ENCODE data around the gene SYT15. TPM values are rescaled to one million over a fixed set of nuclear protein-coding genes. Genes with fewer than 3 reads are reported as not detected.
"Not testable (repeated sequence)": the region's sequence is repeated elsewhere in the genome, so short reads cannot be mapped to it uniquely, and the experiment has no call there.

Gene SYT15
- total and polyA plus RNA-seq, 10 of the 15 experiments (the other 5 are each of a cell fraction or from before 2014, with no cell fraction given): 0.03 to 0.67 (median 0.15) TPM

DNA sequence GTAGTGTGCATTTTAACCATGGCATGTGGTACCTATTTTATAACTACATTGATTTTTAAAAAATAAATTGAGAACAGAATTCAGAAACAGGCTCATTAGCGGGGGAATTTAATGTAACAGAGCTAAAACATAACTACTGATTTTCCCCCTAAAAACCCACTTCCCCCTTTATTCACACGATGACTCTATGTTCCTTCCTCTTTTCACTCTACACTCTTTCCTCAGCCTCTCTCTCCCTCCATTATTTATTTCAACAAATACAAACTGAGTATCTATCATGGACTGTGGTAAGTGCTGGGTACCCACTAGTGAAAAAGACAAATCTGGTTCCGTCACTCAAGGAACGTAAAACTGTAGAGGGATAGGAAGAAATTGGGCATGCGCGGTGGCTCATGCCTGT, 36.6 kb downstream of the SYT15 start:
- intact Hi-C loops (cut with micrococcal nuclease; ENCODE audit: unreplicated experiment); H2AFZ ChIP-seq (ENCODE audit: control insufficient read depth, low read depth, low read length); FAIRE-seq; DNase-seq (ENCODE audit: low read depth, low spot score); POLR2A ChIA-PET; H3K79me2 ChIP-seq (ENCODE audit: control insufficient read depth, insufficient read depth, low read length); H3K9ac ChIP-seq (ENCODE audit: control insufficient read depth, insufficient read depth, low read length); SMC1A ChIA-PET (ENCODE audit: uncharacterized antibody, unreplicated experiment); H3K9me3 ChIP-seq (replicated peaks; ENCODE audit: control insufficient read depth, insufficient read depth, low read length); in situ Hi-C loops (cut with MboI); H3K27ac ChIP-seq (ENCODE audit: control insufficient read depth, insufficient read depth); H3K27me3 ChIP-seq (replicated peaks in 1 of 2; ENCODE audit: control insufficient read depth in 2 of 2, insufficient read depth in 2 of 2, low read length in 1 of 2); RAD21 ChIA-PET (ENCODE audit: unreplicated experiment); H3K4me1 ChIP-seq (ENCODE audit: control insufficient read depth, insufficient read depth, low read length); ATAC-seq; H3K36me3 ChIP-seq (ENCODE audit: control insufficient read depth in 2 of 2, insufficient read depth in 2 of 2, low read length in 1 of 2); H3K4me3 ChIP-seq; BruUV-seq (replicated peaks); H4K20me1 ChIP-seq (ENCODE audit: control insufficient read depth, insufficient read depth); CTCF ChIA-PET; H3K4me2 ChIP-seq (ENCODE audit: control insufficient read depth, insufficient read depth): not testable (repeated sequence)
- WGBS (ENCODE audit: insufficient coverage, insufficient replicate concordance, low lambda C conversion rate, missing lambda C conversion rate): no CpG with 5 or more reads among the region's 6 CpGs

DNA sequence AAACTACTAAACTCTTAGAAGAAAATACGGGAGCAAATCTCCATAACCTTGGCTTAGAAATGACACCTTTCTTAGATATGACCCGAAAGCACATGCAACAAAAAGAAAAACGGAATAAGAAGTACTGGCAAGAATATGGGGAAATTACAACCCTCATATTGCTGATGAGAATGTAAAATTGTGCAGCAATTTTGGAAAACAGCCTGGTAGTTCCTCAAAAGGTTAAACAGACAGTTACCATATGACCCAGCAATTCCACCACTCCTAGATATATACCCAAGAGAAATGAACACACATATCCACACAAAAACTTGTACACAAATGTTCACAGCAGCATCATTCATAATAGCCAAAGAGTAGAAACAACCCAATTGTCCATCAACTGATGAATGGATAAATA, 37.3 kb downstream of the SYT15 start:
- CTCF ChIA-PET; DNase-seq (ENCODE audit: low read depth, low spot score); ATAC-seq; H3K27me3 ChIP-seq (replicated peaks in 1 of 2; ENCODE audit: control insufficient read depth in 2 of 2, insufficient read depth in 2 of 2, low read length in 1 of 2); H3K4me3 ChIP-seq; intact Hi-C loops (cut with micrococcal nuclease; ENCODE audit: unreplicated experiment); H2AFZ ChIP-seq (ENCODE audit: control insufficient read depth, low read depth, low read length); H3K4me2 ChIP-seq (ENCODE audit: control insufficient read depth, insufficient read depth); RAD21 ChIA-PET (ENCODE audit: unreplicated experiment); H3K9me3 ChIP-seq (replicated peaks; ENCODE audit: control insufficient read depth, insufficient read depth, low read length); FAIRE-seq; BruUV-seq (replicated peaks); H3K27ac ChIP-seq (ENCODE audit: control insufficient read depth, insufficient read depth); H3K4me1 ChIP-seq (ENCODE audit: control insufficient read depth, insufficient read depth, low read length); H3K36me3 ChIP-seq (ENCODE audit: control insufficient read depth in 2 of 2, insufficient read depth in 2 of 2, low read length in 1 of 2); SMC1A ChIA-PET (ENCODE audit: uncharacterized antibody, unreplicated experiment); POLR2A ChIA-PET; H3K9ac ChIP-seq (ENCODE audit: control insufficient read depth, insufficient read depth, low read length); H3K79me2 ChIP-seq (ENCODE audit: control insufficient read depth, insufficient read depth, low read length); in situ Hi-C loops (cut with MboI); H4K20me1 ChIP-seq (ENCODE audit: control insufficient read depth, insufficient read depth): not testable (repeated sequence)
- no CpG with 5 or more reads among the region's 3 CpGs for WGBS (ENCODE audit: insufficient coverage, insufficient replicate concordance, low lambda C conversion rate, missing lambda C conversion rate)

DNA sequence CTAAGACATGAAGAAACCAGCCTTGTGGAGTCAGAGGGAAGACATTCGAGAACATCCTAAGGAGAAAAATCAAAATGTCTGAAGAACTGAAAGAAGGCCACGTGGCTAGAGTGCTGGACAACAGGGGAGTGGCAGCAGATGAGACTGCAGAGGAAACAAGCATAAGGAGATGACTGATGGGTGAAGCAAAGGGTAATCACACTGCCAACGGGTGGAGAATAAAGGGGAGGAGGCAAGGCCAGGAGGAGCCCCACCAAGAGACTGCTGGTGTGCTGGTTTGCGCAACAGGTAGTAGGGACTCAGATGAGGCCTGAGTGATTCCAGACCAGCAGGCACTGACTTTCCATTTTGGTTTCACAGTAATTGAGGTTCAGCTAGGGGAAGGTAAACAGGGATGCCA, 38.2 kb downstream of the SYT15 start:
- H3K4me1 ChIP-seq (ENCODE audit: control insufficient read depth, insufficient read depth, low read length); H3K4me3 ChIP-seq; H3K79me2 ChIP-seq (ENCODE audit: control insufficient read depth, insufficient read depth, low read length); H2AFZ ChIP-seq (ENCODE audit: control insufficient read depth, low read depth, low read length); FAIRE-seq; H3K36me3 ChIP-seq (ENCODE audit: control insufficient read depth in 2 of 2, insufficient read depth in 2 of 2, low read length in 1 of 2); ATAC-seq; CTCF ChIA-PET; H3K27ac ChIP-seq (ENCODE audit: control insufficient read depth, insufficient read depth); H3K27me3 ChIP-seq (replicated peaks in 1 of 2; ENCODE audit: control insufficient read depth in 2 of 2, insufficient read depth in 2 of 2, low read length in 1 of 2); intact Hi-C loops (cut with micrococcal nuclease; ENCODE audit: unreplicated experiment); BruUV-seq (replicated peaks); H3K9ac ChIP-seq (ENCODE audit: control insufficient read depth, insufficient read depth, low read length); H4K20me1 ChIP-seq (ENCODE audit: control insufficient read depth, insufficient read depth); H3K9me3 ChIP-seq (replicated peaks; ENCODE audit: control insufficient read depth, insufficient read depth, low read length); SMC1A ChIA-PET (ENCODE audit: uncharacterized antibody, unreplicated experiment); POLR2A ChIA-PET; H3K4me2 ChIP-seq (ENCODE audit: control insufficient read depth, insufficient read depth); DNase-seq (ENCODE audit: low read depth, low spot score); in situ Hi-C loops (cut with MboI); RAD21 ChIA-PET (ENCODE audit: unreplicated experiment): not testable (repeated sequence)
- 6% methylated on average over 2 of the region's 4 CpGs for WGBS (ENCODE audit: insufficient coverage, insufficient replicate concordance, low lambda C conversion rate, missing lambda C conversion rate)

DNA sequence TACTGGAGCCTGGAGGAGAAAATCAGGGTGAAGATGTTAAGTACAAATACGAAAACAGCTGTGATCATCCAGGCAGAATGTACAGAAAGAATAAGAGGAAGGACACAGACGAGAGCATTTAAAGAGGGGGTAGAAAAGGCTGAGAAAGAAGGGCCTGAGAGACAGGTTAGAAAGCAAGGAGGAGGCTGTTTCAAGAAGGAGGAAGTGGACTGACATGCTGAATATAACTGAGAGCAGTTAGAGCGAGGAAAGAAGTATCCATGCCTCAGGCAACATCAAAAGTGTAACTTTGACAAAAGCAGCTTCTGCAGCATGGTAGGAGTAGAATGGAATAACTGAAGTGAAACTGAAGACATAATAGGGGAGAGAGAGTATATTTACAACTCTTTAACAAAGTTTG, 39.0 kb downstream of the SYT15 start:
- H3K4me2 ChIP-seq (ENCODE audit: control insufficient read depth, insufficient read depth); H3K27me3 ChIP-seq (replicated peaks in 1 of 2; ENCODE audit: control insufficient read depth in 2 of 2, insufficient read depth in 2 of 2, low read length in 1 of 2); H3K9ac ChIP-seq (ENCODE audit: control insufficient read depth, insufficient read depth, low read length); H3K9me3 ChIP-seq (replicated peaks; ENCODE audit: control insufficient read depth, insufficient read depth, low read length); DNase-seq (ENCODE audit: low read depth, low spot score); H3K4me1 ChIP-seq (ENCODE audit: control insufficient read depth, insufficient read depth, low read length); H3K27ac ChIP-seq (ENCODE audit: control insufficient read depth, insufficient read depth); intact Hi-C loops (cut with micrococcal nuclease; ENCODE audit: unreplicated experiment); POLR2A ChIA-PET; H2AFZ ChIP-seq (ENCODE audit: control insufficient read depth, low read depth, low read length); FAIRE-seq; H3K79me2 ChIP-seq (ENCODE audit: control insufficient read depth, insufficient read depth, low read length); CTCF ChIA-PET; H3K36me3 ChIP-seq (ENCODE audit: control insufficient read depth in 2 of 2, insufficient read depth in 2 of 2, low read length in 1 of 2); H3K4me3 ChIP-seq; BruUV-seq (replicated peaks); H4K20me1 ChIP-seq (ENCODE audit: control insufficient read depth, insufficient read depth); in situ Hi-C loops (cut with MboI); RAD21 ChIA-PET (ENCODE audit: unreplicated experiment); ATAC-seq; SMC1A ChIA-PET (ENCODE audit: uncharacterized antibody, unreplicated experiment): not testable (repeated sequence)
- 0% methylated on average over 2 of the region's 3 CpGs for WGBS (ENCODE audit: insufficient coverage, insufficient replicate concordance, low lambda C conversion rate, missing lambda C conversion rate)
